HEK293 (cell line): ENCODE results near the gene LRBA.

Experiments
- CTCF ChIA-PET: fragments of 350-600 bp; formaldehyde crosslinking; extraction: SDS; loops from one replicate; lab custom pipeline; 2021; ENCODE audit warnings: antibody characterized with exemption; lab: Yijun Ruan, JAX
- POLR2A ChIA-PET: fragments of 300-600 bp; formaldehyde crosslinking; extraction: SDS; loops from one replicate; lab custom pipeline; 2020; ENCODE audit warnings: antibody characterized with exemption, inconsistent platforms; lab: Yijun Ruan, JAX
- H3K27ac ChIP-seq: fragments of 200-500 bp; sonication (Bioruptor generic); 2 replicates; pipeline ENCODE4 v1.5.1; 2014; ENCODE audit warnings: low read depth, low read length, control low read depth, inconsistent platforms; ENCODE audit errors: extremely low read depth
- H3K36me3 ChIP-seq, 2 experiments: fragments of 200-500 bp in 1 of 2; sonication (Bioruptor generic) in 1 of 2; 1 replicate in 1 of 2; 2 replicates in 1 of 2; pipeline ENCODE4 v1.5.1; 2014 to 2017; ENCODE audit warnings: inconsistent platforms in 2 of 2, low read length in 2 of 2; ENCODE audit not compliant: control insufficient read depth in 2 of 2, insufficient read depth in 1 of 2
- H3K4me1 ChIP-seq: fragments of 200-500 bp; sonication (Bioruptor generic); 2 replicates; pipeline ENCODE4 v1.5.1; 2014; ENCODE audit warnings: mild to moderate bottlenecking, low read length, inconsistent platforms; ENCODE audit not compliant: control insufficient read depth, insufficient read depth
- H3K4me3 ChIP-seq: 2 replicates; pipeline ENCODE4 v1.5.1; 2011; ENCODE audit warnings: low read depth, mild to moderate bottlenecking, control low read depth, low read length, moderate library complexity
- H3K9me3 ChIP-seq: fragments of 200-500 bp; sonication (Bioruptor generic); 2 replicates; pipeline ENCODE4 v1.5.1; 2014; ENCODE audit warnings: low read depth, low read length, inconsistent platforms; ENCODE audit not compliant: control insufficient read depth, insufficient read depth
- GLIS2 ChIP-seq: fragments of 450-650 bp; formaldehyde crosslinking; IDR thresholded peaks from 2 replicates; pipeline ENCODE4 v1.5.1; 2016; ENCODE audit warnings: missing biosample characterization, missing genetic modification characterization
- KLF10 ChIP-seq: fragments of 450-650 bp; IDR thresholded peaks from 2 replicates; pipeline ENCODE4 v1.5.1; 2018; ENCODE audit warnings: missing biosample characterization, mild to moderate bottlenecking, missing genetic modification characterization
- KLF9 ChIP-seq: fragments of 450-650 bp; formaldehyde crosslinking; IDR thresholded peaks from 2 replicates; pipeline ENCODE4 v1.5.1; 2016; ENCODE audit warnings: missing biosample characterization, missing genetic modification characterization, low read depth
- PRDM4 ChIP-seq: fragments of 450-650 bp; formaldehyde crosslinking; IDR thresholded peaks from 2 replicates; pipeline ENCODE4 v1.5.1; 2017; ENCODE audit warnings: missing biosample characterization, missing genetic modification characterization
- REPIN1 ChIP-seq: fragments of 450-650 bp; formaldehyde crosslinking; IDR thresholded peaks from 2 replicates; pipeline ENCODE4 v1.5.1; 2017; ENCODE audit warnings: missing biosample characterization, missing genetic modification characterization, low read depth
- SP3 ChIP-seq: fragments of 450-650 bp; formaldehyde crosslinking; IDR thresholded peaks from 2 replicates; pipeline ENCODE4 v1.5.1; 2016; ENCODE audit warnings: missing biosample characterization, missing genetic modification characterization
- ZBTB21 ChIP-seq: fragments of 450-650 bp; formaldehyde crosslinking; IDR thresholded peaks from 2 replicates; pipeline ENCODE4 v1.5.1; 2017; ENCODE audit warnings: missing biosample characterization, missing genetic modification characterization
- ZBTB44 ChIP-seq: fragments of 450-650 bp; IDR thresholded peaks from 2 replicates; pipeline ENCODE4 v1.5.1; 2018; ENCODE audit warnings: missing biosample characterization, mild to moderate bottlenecking, missing genetic modification characterization
- ZNF114 ChIP-seq: fragments of 450-650 bp; formaldehyde crosslinking; IDR thresholded peaks from 2 replicates; pipeline ENCODE4 v1.5.0; 2017; ENCODE audit warnings: missing biosample characterization, missing genetic modification characterization
- ZNF138 ChIP-seq: fragments of 450-650 bp; formaldehyde crosslinking; IDR thresholded peaks from 2 replicates; pipeline ENCODE4 v1.5.1; 2016; ENCODE audit warnings: missing biosample characterization, missing genetic modification characterization, borderline replicate concordance
- ZNF146 ChIP-seq: fragments of 450-650 bp; formaldehyde crosslinking; IDR thresholded peaks from 2 replicates; pipeline ENCODE4 v1.5.1; 2016; ENCODE audit warnings: missing biosample characterization, missing genetic modification characterization
- ZNF324 ChIP-seq: fragments of 450-650 bp; formaldehyde crosslinking; IDR thresholded peaks from 2 replicates; pipeline ENCODE4 v1.5.1; 2016; ENCODE audit warnings: missing biosample characterization, missing genetic modification characterization
- ZNF530 ChIP-seq: fragments of 450-650 bp; formaldehyde crosslinking; IDR thresholded peaks from 2 replicates; pipeline ENCODE4 v1.5.1; 2016; ENCODE audit warnings: low read depth, missing biosample characterization, missing genetic modification characterization
- ZNF558 ChIP-seq: fragments of 450-650 bp; formaldehyde crosslinking; IDR thresholded peaks from 2 replicates; pipeline ENCODE4 v1.5.1; 2016; ENCODE audit warnings: missing biosample characterization, missing genetic modification characterization
- ZNF639 ChIP-seq: fragments of 450-650 bp; formaldehyde crosslinking; IDR thresholded peaks from 2 replicates; pipeline ENCODE4 v1.5.1; 2016; ENCODE audit warnings: missing biosample characterization, missing genetic modification characterization
- ZNF645 ChIP-seq: fragments of 450-650 bp; formaldehyde crosslinking; IDR thresholded peaks from 2 replicates; pipeline ENCODE4; 2016; ENCODE audit warnings: missing biosample characterization, missing genetic modification characterization
- ZNF664 ChIP-seq: fragments of 450-650 bp; formaldehyde crosslinking; IDR thresholded peaks from 2 replicates; pipeline ENCODE4 v1.5.1; 2016; ENCODE audit warnings: missing biosample characterization, missing genetic modification characterization
- ZNF768 ChIP-seq: fragments of 450-650 bp; formaldehyde crosslinking; IDR thresholded peaks from 2 replicates; pipeline ENCODE4 v1.5.1; 2018; ENCODE audit warnings: missing biosample characterization, mild to moderate bottlenecking, missing genetic modification characterization
- ZNF837 ChIP-seq: fragments of 450-650 bp; formaldehyde crosslinking; IDR thresholded peaks from 2 replicates; pipeline ENCODE4 v1.5.1; 2016; ENCODE audit warnings: missing biosample characterization, missing genetic modification characterization
- ZSCAN30 ChIP-seq: fragments of 450-650 bp; IDR thresholded peaks from 2 replicates; pipeline ENCODE4 v1.5.1; 2018; ENCODE audit warnings: missing biosample characterization, mild to moderate bottlenecking, missing genetic modification characterization, moderate library complexity
- TF ChIP-seq, protein P1 (sequence below): fragments of 450-650 bp; formaldehyde crosslinking; conservative IDR thresholded peaks from 2 replicates; pipeline ENCODE4 v1.5.1; 2016; ENCODE audit warnings: low read depth, missing biosample characterization, missing genetic modification characterization
- TF ChIP-seq, protein P2 (sequence below): fragments of 450-650 bp; formaldehyde crosslinking; IDR thresholded peaks from 2 replicates; pipeline ENCODE4 v1.5.1; 2016; ENCODE audit warnings: missing biosample characterization, missing genetic modification characterization
- TF ChIP-seq, protein P3 (sequence below): IDR thresholded peaks from 2 replicates; pipeline ENCODE4 v1.6.1; 2011; ENCODE audit warnings: mild to moderate bottlenecking, low read depth, low read length, borderline replicate concordance

LRBA gene

GRCh38 chr4:150569384-150569987, 445.6 kb downstream of the LRBA start:
- ChIA-PET POLR2A (no interaction called here), CTCF (no interaction called here)
- Histone ChIP-seq H3K36me3 (no peaks in the 10 kb centered on the region), H3K4me3 (no peak overlapping the region)
- TF ChIP-seq SP3 (tag by site-specific recombination) (no peak), ZSCAN30 (tag by site-specific recombination) (no peak), ZNF530 (no peak), REPIN1 (tag by site-specific recombination) (no peak), ZNF639 (tag by site-specific recombination) (no peak), ZNF324 (tag by site-specific recombination) (no peak), ZNF768 (tag by site-specific recombination) (no peak), ZBTB21 (tag by site-specific recombination) (no peak), ZNF146 (tag by site-specific recombination) (no peak), ZNF837 (tag by site-specific recombination) (no peak), ZNF558 (tag by site-specific recombination) (no peak), ZNF664 (tag by site-specific recombination) (no peak), ZNF138 (no peak)
- TF ChIP-seq, all 188 proteins: peak for 0
- Histone ChIP-seq H3K9me3 (no peaks in the 10 kb centered on the region), H3K4me1 (peaks cover 10% of the 10 kb centered on the region; the same call in 1 of the 2 replicates), H3K27ac (no peak overlapping the region)

- H3K27ac ChIP-seq = no peak overlapping the region
- H3K4me1 ChIP-seq = no peaks in the 10 kb centered on the region
- H3K4me3 ChIP-seq = no peak overlapping the region
- no peaks in the 10 kb centered on the region for H3K36me3 ChIP-seq
- H3K9me3 ChIP-seq = no peaks in the 10 kb centered on the region
- ChIA-PET POLR2A (no interaction called here), CTCF (no interaction called here)
- no peak for TF ChIP-seq ZBTB44
- TF ChIP-seq KLF10 (tag by site-specific recombination) = no peak
- no peak for TF ChIP-seq ZNF114 (tag by site-specific recombination)
- TF ChIP-seq GLIS2 (tag by site-specific recombination) = no peak
- no peak for TF ChIP-seq KLF9 (tag by site-specific recombination)
- TF ChIP-seq, protein P1, sequence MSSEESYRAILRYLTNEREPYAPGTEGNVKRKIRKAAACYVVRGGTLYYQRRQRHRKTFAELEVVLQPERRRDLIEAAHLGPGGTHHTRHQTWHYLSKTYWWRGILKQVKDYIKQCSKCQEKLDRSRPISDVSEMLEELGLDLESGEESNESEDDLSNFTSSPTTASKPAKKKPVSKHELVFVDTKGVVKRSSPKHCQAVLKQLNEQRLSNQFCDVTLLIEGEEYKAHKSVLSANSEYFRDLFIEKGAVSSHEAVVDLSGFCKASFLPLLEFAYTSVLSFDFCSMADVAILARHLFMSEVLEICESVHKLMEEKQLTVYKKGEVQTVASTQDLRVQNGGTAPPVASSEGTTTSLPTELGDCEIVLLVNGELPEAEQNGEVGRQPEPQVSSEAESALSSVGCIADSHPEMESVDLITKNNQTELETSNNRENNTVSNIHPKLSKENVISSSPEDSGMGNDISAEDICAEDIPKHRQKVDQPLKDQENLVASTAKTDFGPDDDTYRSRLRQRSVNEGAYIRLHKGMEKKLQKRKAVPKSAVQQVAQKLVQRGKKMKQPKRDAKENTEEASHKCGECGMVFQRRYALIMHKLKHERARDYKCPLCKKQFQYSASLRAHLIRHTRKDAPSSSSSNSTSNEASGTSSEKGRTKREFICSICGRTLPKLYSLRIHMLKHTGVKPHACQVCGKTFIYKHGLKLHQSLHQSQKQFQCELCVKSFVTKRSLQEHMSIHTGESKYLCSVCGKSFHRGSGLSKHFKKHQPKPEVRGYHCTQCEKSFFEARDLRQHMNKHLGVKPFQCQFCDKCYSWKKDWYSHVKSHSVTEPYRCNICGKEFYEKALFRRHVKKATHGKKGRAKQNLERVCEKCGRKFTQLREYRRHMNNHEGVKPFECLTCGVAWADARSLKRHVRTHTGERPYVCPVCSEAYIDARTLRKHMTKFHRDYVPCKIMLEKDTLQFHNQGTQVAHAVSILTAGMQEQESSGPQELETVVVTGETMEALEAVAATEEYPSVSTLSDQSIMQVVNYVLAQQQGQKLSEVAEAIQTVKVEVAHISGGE (tag by site-specific recombination) = no peak
- TF ChIP-seq, protein P2, sequence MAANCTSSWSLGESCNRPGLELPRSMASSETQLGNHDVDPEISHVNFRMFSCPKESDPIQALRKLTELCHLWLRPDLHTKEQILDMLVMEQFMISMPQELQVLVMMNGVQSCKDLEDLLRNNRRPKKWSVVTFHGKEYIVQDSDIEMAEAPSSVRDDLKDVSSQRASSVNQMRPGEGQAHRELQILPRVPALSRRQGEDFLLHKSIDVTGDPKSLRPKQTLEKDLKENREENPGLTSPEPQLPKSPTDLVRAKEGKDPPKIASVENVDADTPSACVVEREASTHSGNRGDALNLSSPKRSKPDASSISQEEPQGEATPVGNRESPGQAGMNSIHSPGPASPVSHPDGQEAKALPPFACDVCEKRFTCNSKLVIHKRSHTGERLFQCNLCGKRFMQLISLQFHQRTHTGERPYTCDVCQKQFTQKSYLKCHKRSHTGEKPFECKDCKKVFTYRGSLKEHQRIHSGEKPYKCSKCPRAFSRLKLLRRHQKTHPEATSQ (tag by site-specific recombination) = no peak
- no peak for TF ChIP-seq ZNF146 (tag by site-specific recombination)
- TF ChIP-seq, protein P3, sequence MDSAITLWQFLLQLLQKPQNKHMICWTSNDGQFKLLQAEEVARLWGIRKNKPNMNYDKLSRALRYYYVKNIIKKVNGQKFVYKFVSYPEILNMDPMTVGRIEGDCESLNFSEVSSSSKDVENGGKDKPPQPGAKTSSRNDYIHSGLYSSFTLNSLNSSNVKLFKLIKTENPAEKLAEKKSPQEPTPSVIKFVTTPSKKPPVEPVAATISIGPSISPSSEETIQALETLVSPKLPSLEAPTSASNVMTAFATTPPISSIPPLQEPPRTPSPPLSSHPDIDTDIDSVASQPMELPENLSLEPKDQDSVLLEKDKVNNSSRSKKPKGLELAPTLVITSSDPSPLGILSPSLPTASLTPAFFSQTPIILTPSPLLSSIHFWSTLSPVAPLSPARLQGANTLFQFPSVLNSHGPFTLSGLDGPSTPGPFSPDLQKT = no peak
- TF ChIP-seq ZNF530 = no peak
- TF ChIP-seq PRDM4 = no peak
- no peak for TF ChIP-seq ZNF645 (tag by site-specific recombination)
Measured at GRCh38 chr4:150567070-150567469, 448.0 kb downstream of the LRBA start.
